Measurements from ENCODE around the gene P3R3URF.

The P3R3URF gene

GRCh38 chr1:46174448-46175231 lies 1.6 kb downstream of the P3R3URF start, which contains the start of gene TSPAN1:
TSPAN1 (plus strand) TSS chr1:46175087; CDS start chr1:46181108, 6,021 bp downstream.
- no peak for DNase-seq (ENCODE audit: extremely low read depth in 1 of 2, low read depth in 1 of 2)

DNA sequence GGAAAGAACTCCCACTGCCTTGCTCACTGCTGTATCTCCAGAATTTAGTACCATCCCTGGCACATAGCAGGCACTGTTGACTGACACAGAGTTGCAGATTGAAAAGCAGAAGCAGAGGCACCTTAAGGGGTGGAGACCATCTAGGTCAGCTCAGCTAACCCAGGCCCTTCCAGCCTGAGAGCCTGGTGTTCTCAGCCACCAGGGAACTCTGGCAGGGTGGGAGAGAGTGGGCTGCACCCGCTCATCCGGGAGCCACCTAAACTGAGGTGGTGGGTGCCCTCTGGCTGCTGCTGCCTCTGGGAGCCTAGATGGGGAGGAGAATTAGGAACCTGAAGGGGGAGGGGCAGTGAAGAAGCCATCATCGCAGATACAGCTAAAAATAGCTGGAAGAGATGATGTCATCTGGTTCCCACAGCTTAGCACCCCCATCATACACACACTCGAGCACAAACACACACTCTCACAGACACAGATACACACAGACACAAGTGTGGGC lies 2.9 kb downstream of the P3R3URF start:
- no peak for DNase-seq (ENCODE audit: extremely low read depth in 1 of 2, low read depth in 1 of 2)

- DNase-seq (ENCODE audit: extremely low read depth in 1 of 2, low read depth in 1 of 2), result no peak
These were observed 4.0 kb downstream of the P3R3URF start for GRCh38 chr1:46172321-46172720.

DNA sequence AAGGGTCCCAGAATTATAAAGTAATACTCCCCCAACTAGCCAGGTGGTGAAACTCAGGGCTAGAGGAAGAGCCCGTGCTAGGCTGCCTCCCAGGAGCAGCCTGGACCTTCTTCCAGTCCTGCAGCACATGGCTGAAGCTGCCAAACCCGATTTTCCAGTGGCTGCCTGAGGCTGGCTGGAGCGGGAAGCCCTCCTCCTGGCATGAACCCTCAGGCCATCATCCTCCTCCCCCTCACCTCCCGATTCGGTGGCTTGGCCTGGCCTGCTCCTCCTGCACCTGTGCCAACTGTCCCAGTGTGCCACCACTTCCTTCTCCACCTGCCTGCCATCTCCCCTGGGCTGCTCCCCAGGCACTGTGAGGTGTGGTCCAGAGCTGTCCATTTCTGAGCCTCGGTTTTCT lies 4.4 kb downstream of the P3R3URF start:
- DNase-seq (ENCODE audit: extremely low read depth in 1 of 2, low read depth in 1 of 2), result no peak

GRCh38 chr1:46171351-46171750 lies 4.9 kb downstream of the P3R3URF start:
- DNase-seq (ENCODE audit: extremely low read depth in 1 of 2, low read depth in 1 of 2), result no peak

- no peak for DNase-seq (ENCODE audit: extremely low read depth in 1 of 2, low read depth in 1 of 2)
These were observed 6.4 kb downstream of the P3R3URF start for GRCh38 chr1:46169811-46170454.

DNA sequence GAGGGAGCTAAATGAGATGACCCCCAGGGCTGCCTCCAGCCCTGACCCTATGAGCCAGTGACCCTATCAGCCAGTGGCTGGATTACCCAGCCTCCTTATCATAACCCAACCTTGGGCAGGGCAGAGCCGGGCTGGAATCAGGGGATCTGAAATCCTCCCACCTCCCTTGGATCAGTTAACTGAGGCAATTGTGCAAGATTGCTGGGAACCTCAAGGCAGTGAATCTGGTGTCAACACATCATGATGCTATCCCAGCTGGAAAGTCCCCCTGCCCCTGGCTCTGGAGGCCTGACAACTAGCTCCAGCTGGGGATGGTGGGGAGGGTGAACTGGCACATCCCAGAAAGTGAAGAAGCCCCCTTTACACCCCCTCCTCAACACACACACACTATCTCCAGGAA lies 7.8 kb downstream of the P3R3URF start:
- DNase-seq (ENCODE audit: extremely low read depth in 1 of 2, low read depth in 1 of 2), result no peak

- DNase-seq (ENCODE audit: extremely low read depth in 1 of 2, low read depth in 1 of 2), result peak in 1 of 2 donors; percentile 9
These were observed 9.5 kb downstream of the P3R3URF start for GRCh38 chr1:46166521-46167462.

DNA sequence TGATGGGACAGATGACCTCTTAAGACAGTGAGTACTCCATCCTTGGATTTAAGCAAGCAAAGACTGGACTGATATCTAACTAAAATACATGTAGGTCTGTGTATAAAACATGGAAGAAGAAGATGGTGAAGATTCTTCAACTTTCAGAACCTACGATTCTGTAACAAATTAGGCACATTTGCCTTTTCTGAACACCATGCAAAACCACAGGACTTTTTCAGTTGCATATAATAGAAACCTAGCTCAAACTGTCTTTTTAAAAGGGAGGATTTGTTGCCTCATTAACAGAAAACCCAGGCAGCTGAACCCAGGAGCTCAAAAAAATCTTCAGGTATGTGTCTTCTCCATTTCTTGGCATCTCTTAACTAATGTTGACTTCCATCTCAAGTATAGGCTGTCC lies 16.1 kb downstream of the P3R3URF start:
- no peak for DNase-seq (ENCODE audit: extremely low read depth in 1 of 2, low read depth in 1 of 2)

DNA sequence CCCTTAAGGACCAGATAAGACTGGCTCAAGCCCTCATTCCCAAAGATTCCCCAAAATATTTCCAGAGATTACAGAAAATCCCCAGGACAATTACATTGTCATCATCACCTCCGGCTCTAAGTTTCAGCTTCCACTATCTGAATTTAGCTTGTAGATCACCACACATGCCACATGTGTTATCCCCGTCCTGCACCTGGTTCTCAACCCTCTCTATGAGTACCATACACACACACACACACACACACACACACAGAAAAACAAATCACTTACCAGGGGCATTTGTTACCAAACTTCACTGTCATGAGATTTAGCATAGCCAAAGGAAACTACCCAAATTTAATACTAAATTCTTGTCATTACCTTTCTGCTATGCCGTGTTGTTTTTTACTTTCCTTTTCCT lies 16.8 kb downstream of the P3R3URF start:
- DNase-seq (ENCODE audit: extremely low read depth in 1 of 2, low read depth in 1 of 2), result no peak

DNA sequence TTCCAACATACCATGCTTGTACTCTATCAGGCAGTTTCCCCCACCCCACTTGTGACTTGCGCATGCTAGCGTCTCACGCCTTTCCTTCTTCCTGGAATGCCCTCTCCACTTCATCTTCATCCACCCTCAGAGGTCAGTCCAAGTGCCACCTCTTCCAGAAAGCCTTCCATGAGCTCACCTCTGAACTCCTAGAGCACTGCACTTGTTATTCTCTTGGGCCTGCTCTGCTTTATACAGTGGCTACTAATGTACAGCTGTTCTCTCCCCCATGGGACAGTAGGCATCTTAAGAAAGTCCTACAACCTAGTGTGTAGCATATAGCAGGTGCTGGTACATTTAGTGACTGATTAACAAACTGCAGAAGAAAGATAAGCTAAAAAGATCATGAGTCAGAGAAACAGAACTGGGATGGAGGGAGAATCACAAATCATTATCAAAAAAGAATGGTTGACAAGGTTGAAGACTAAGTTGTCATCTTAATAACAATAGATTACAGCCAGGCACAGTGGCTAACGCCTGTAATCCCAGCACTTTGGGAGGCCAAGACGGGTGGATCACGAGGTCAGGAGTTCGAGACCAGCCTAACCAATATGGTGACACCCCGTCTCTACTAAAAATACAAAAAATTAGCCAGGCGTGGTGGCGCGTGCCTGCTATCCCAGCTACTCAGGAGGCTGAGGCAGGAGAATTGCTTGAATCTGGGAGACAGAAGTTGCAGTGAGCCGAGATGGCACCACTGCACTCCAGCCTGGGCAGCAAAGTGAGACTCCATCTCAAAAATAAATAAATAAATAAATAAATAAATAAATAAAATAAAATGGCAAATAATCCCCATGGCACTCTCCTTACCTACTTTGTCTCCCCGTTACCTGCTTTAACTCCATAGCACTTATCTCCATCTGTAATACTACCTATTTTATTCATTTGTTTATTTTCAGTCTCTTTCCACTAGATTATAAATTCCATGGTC lies 17.7 kb downstream of the P3R3URF start:
- no peak for DNase-seq (ENCODE audit: extremely low read depth in 1 of 2, low read depth in 1 of 2)

- no peak for DNase-seq (ENCODE audit: extremely low read depth in 1 of 2, low read depth in 1 of 2)
These were observed 18.4 kb downstream of the P3R3URF start for GRCh38 chr1:46157916-46158311.

- no peak for DNase-seq (ENCODE audit: extremely low read depth in 1 of 2, low read depth in 1 of 2)
These were observed 22.6 kb downstream of the P3R3URF start for GRCh38 chr1:46153732-46154131.

DNA sequence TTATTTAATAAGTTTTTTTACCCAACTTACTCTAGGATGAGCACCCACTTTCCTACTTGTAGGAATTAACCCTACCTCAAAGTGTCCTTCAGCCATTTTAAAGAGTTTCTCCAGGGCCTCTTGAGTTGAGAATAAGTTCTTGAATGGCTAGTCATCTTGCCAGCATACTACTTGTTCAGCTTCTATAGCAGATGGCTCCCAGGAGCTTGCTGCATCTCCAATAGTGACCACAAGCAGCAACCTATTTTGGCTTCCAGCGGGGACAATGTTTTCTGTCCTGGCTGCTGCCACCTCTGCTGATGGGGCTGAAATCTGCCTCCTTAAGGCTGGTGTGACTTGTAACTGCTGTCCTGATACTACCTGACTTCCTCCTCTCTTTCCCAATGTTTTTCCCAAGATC lies 23.1 kb downstream of the P3R3URF start:
- no peak for DNase-seq (ENCODE audit: extremely low read depth in 1 of 2, low read depth in 1 of 2)

GRCh38 chr1:46152016-46152415 lies 24.3 kb downstream of the P3R3URF start:
- DNase-seq (ENCODE audit: extremely low read depth in 1 of 2, low read depth in 1 of 2), result no peak

- DNase-seq (ENCODE audit: extremely low read depth in 1 of 2, low read depth in 1 of 2), result no peak
These were observed 26.2 kb downstream of the P3R3URF start for GRCh38 chr1:46150085-46150484.

- no peak for DNase-seq (ENCODE audit: extremely low read depth in 1 of 2, low read depth in 1 of 2)
These were observed 28.0 kb downstream of the P3R3URF start for GRCh38 chr1:46148318-46148717.

DNA sequence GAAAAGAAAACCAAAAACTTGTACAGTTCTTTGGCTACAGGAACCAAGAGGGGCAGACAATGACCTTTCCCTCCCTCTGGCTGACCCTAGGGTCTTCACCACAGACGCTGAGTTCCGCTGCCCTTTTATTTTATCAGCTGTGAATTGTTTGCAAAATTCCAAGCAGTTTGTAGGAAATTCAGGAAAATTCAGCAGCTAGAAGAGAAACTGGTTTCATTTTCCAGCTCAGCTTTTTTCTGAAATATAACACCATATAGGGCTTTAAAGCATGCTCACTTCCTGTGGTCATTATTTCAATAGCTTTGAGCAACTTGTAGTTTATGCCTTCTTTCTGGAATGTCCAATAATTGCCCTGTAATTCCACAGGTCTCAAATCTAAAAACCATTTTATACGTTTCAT lies 38.4 kb downstream of the P3R3URF start:
- DNase-seq (ENCODE audit: extremely low read depth in 1 of 2, low read depth in 1 of 2), result no peak

DNA sequence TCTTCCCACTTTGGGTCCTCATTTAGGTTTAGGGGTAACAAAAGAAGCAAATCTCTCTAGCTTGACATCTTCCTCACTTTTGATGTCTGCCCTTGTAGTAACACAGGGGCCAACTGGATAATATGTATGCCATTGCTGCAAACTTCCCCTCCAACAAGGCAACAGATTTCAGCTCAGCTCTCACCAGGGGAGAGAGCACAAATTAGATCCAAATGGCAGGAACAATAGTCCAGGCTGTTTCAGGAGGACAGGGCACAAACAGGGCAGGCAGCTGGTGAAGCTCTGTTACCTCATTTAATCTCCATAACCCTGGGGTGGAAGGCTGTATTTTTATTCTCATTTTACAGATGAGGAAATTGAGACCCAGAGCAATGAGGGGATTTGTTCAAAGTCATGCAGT lies 39.6 kb downstream of the P3R3URF start:
- no peak for DNase-seq (ENCODE audit: extremely low read depth in 1 of 2, low read depth in 1 of 2)
